Neural cell (in vitro differentiated cells): Measurements from ENCODE around the gene ROPN1. TPM values are rescaled to one million over a fixed set of nuclear protein-coding genes. Genes with fewer than 3 reads are reported as not detected.

Experiments
- H2AFZ ChIP-seq: fragments of 200-600, 300-800 bp; sonication (generic), shearing (Covaris generic); 2 replicates; pipeline ENCODE4 v1.6.0; 2014; ENCODE audit warnings: low read depth, mild to moderate bottlenecking, antibody characterized with exemption, low read length, moderate library complexity
- H3F3A ChIP-seq: fragments of 200-600 bp; shearing (Covaris generic); 2 replicates; pipeline ENCODE4 v1.6.1; 2016; ENCODE audit warnings: mild to moderate bottlenecking, moderate library complexity, mixed read lengths, antibody characterized with exemption, low read length; ENCODE audit not compliant: insufficient read depth, poor library complexity, severe bottlenecking
- H3K27ac ChIP-seq: fragments of 200-600, 300-800 bp; sonication (generic), shearing (Covaris generic); 2 replicates; pipeline ENCODE4 v1.5.1; 2014; ENCODE audit warnings: mild to moderate bottlenecking, low read length, moderate library complexity
- H3K27me3 ChIP-seq: fragments of 300-800, 200-600 bp; sonication (generic), shearing (Covaris generic); 2 replicates; pipeline ENCODE4 v1.6.0; 2014; ENCODE audit warnings: mild to moderate bottlenecking, low read depth, low read length, moderate library complexity; ENCODE audit not compliant: insufficient read depth
- H3K36me3 ChIP-seq: fragments of 300-800, 200-600 bp; sonication (generic), shearing (Covaris generic); 2 replicates; pipeline ENCODE4 v1.5.1; 2014; ENCODE audit warnings: mild to moderate bottlenecking, antibody characterized with exemption, low read length, moderate library complexity; ENCODE audit not compliant: insufficient read depth
- H3K4me2 ChIP-seq: fragments of 300-800, 200-600 bp; sonication (generic), shearing (Covaris generic); 2 replicates; pipeline ENCODE4 v1.6.0; 2014; ENCODE audit warnings: mild to moderate bottlenecking, low read length
- H3K4me3 ChIP-seq: fragments of 300-800, 200-600 bp; sonication (generic), shearing (Covaris generic); 2 replicates; pipeline ENCODE4 v1.5.1; 2014; ENCODE audit warnings: mild to moderate bottlenecking, low read length, moderate library complexity
- H3K79me2 ChIP-seq: fragments of 200-600 bp; shearing (Covaris generic); replicated peaks from 2 replicates; pipeline ENCODE4 v1.6.0; 2014; ENCODE audit warnings: mild to moderate bottlenecking, low read length, moderate library complexity; ENCODE audit not compliant: insufficient read depth
- H3K9ac ChIP-seq: fragments of 300-800, 200-600 bp; sonication (generic), shearing (Covaris generic); 2 replicates; pipeline ENCODE4 v1.6.1; 2016; ENCODE audit warnings: mild to moderate bottlenecking, low read length, mixed read lengths
- H3K9me2 ChIP-seq: fragments of 200-600 bp; shearing (Covaris generic); 2 replicates; pipeline ENCODE4 v1.6.1; 2016; ENCODE audit warnings: mild to moderate bottlenecking, low read length, mixed read lengths; ENCODE audit not compliant: insufficient read depth
- H3K9me3 ChIP-seq: fragments of 200-600, 300-800 bp; sonication (generic), shearing (Covaris generic); 2 replicates; pipeline ENCODE4 v1.6.1; 2016; ENCODE audit warnings: mild to moderate bottlenecking, mixed run types, low read length, moderate library complexity, mixed read lengths
- H4K20me1 ChIP-seq: fragments of 200-600 bp; shearing (Covaris generic); 2 replicates; pipeline ENCODE4 v1.6.1; 2016; ENCODE audit warnings: mild to moderate bottlenecking, mixed run types; ENCODE audit not compliant: insufficient read depth
- EP300 ChIP-seq: fragments of 450-650 bp; conservative IDR thresholded peaks from 2 replicates; pipeline ENCODE4 v1.6.1; 2014; ENCODE audit warnings: antibody characterized with exemption, mild to moderate bottlenecking, moderate library complexity; ENCODE audit not compliant: poor library complexity, severe bottlenecking
- EZH2 ChIP-seq: fragments of 200-600, 300-800 bp; shearing (Covaris generic), sonication (generic); IDR thresholded peaks from 2 replicates; pipeline ENCODE4 v1.6.1; 2014; ENCODE audit warnings: antibody characterized with exemption, low read length, borderline replicate concordance, mild to moderate bottlenecking; ENCODE audit not compliant: insufficient read depth, poor library complexity, severe bottlenecking
- MXI1 ChIP-seq: fragments of 450-650 bp; conservative IDR thresholded peaks from 2 replicates; pipeline ENCODE4 v1.6.1; 2014; ENCODE audit warnings: antibody characterized with exemption, mild to moderate bottlenecking; ENCODE audit not compliant: poor library complexity, severe bottlenecking
- POLR2AphosphoS5 ChIP-seq: IDR thresholded peaks from 2 replicates; pipeline ENCODE4 v1.6.1; 2012
- RAD21 ChIP-seq: fragments of 450-650 bp; conservative IDR thresholded peaks from 2 replicates; pipeline ENCODE4 v1.6.1; 2014; ENCODE audit warnings: antibody characterized with exemption, mild to moderate bottlenecking, moderate library complexity
- REST ChIP-seq: IDR thresholded peaks from 2 replicates; pipeline ENCODE4 v1.6.1; 2012; ENCODE audit warnings: borderline replicate concordance
- SMC3 ChIP-seq: fragments of 450-650 bp; conservative IDR thresholded peaks from 2 replicates; pipeline ENCODE4 v1.6.1; 2014; ENCODE audit warnings: antibody characterized with exemption, mild to moderate bottlenecking, moderate library complexity; ENCODE audit not compliant: poor library complexity
- TAF1 ChIP-seq: IDR thresholded peaks from 2 replicates; pipeline ENCODE4 v1.6.1; 2012; ENCODE audit warnings: low read depth
- polyA plus RNA-seq: library from polyadenylated mRNA; depleted of rRNA; stranded (reverse); fragments of >200 nt; gene quantifications from 2 replicates; pipeline ENCODE4 v1.2.3, GENCODE V29; 2014
- TF ChIP-seq, protein P1 (sequence below): fragments of 450-650 bp; IDR thresholded peaks from 2 replicates; pipeline ENCODE4 v1.5.1; 2014; ENCODE audit warnings: antibody characterized with exemption, mild to moderate bottlenecking, moderate library complexity; ENCODE audit not compliant: poor library complexity, severe bottlenecking

The ROPN1 gene
- polyA plus RNA-seq, 1 donor from 2014 or later = not detected

- TF ChIP-seq POLR2AphosphoS5 (no peak), REST (no peak), SMC3 (no peak), EP300 (no peak), EZH2 (no peak), RAD21 (no peak), TAF1 (no peak), MXI1 (no peak)
- TF ChIP-seq, protein P1, sequence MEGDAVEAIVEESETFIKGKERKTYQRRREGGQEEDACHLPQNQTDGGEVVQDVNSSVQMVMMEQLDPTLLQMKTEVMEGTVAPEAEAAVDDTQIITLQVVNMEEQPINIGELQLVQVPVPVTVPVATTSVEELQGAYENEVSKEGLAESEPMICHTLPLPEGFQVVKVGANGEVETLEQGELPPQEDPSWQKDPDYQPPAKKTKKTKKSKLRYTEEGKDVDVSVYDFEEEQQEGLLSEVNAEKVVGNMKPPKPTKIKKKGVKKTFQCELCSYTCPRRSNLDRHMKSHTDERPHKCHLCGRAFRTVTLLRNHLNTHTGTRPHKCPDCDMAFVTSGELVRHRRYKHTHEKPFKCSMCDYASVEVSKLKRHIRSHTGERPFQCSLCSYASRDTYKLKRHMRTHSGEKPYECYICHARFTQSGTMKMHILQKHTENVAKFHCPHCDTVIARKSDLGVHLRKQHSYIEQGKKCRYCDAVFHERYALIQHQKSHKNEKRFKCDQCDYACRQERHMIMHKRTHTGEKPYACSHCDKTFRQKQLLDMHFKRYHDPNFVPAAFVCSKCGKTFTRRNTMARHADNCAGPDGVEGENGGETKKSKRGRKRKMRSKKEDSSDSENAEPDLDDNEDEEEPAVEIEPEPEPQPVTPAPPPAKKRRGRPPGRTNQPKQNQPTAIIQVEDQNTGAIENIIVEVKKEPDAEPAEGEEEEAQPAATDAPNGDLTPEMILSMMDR = no peak
- no peaks in the 10 kb centered on the region for H3F3A ChIP-seq
- H3K27ac ChIP-seq = no peak overlapping the region
- H3K4me2 ChIP-seq = no peak overlapping the region
- no peak overlapping the region for H3K9ac ChIP-seq
- H3K27me3 ChIP-seq = no peaks in the 10 kb centered on the region
- H2AFZ ChIP-seq = no peak overlapping the region
- peaks cover 4% of the 10 kb centered on the region for H3K79me2 ChIP-seq
- H3K4me3 ChIP-seq = no peak overlapping the region
- no peaks in the 10 kb centered on the region for H3K9me3 ChIP-seq
- H4K20me1 ChIP-seq = no peaks in the 10 kb centered on the region
- no peaks in the 10 kb centered on the region for H3K9me2 ChIP-seq
- H3K36me3 ChIP-seq = peaks cover 10% of the 10 kb centered on the region
These were observed 38.2 kb downstream of the ROPN1 start for GRCh38 chr3:123953735-123954134.

DNA sequence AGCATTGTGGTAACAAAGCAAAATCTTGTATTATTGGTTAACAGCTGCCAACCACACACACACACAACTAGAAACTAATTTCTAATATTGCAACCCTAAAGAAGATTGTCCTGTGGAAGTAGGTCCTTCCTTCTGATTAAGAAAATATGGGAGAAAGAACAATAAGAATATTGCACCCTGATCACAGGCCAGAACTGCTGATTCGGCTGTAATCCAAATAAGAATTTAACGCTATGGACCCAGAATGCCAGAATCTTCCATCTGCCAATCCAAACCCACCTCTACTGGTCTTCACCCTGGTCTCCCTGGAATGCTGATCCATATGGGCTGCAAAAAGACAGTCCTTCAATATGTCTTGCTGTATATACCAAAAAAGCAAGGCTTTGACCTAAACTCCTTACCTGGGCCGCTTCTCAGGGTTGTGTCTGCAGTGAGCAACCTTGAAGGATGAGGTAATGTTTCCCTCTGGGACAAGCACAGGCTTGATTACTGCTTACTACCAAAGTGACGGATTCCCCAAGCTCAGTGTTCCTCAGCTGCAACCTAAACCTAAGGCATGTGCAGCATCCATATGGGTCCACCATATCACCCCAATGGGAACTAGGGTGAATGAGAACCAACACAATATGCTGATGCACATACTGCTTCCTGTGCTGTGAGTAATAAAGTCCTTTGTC lies 38.9 kb downstream of the ROPN1 start:
- Histone ChIP-seq H2AFZ (no peak overlapping the region), H4K20me1 (no peaks in the 10 kb centered on the region), H3K36me3 (peaks cover 10% of the 10 kb centered on the region), H3K27ac (no peak overlapping the region), H3K79me2 (no peaks in the 10 kb centered on the region), H3K9ac (no peak overlapping the region), H3K4me2 (no peak overlapping the region), H3K9me3 (no peaks in the 10 kb centered on the region), H3K9me2 (no peaks in the 10 kb centered on the region), H3F3A (no peaks in the 10 kb centered on the region), H3K4me3 (no peak overlapping the region), H3K27me3 (no peaks in the 10 kb centered on the region)
- TF ChIP-seq TAF1 = no peak
- no peak for TF ChIP-seq EP300
- TF ChIP-seq REST = no peak
- no peak for TF ChIP-seq RAD21
- TF ChIP-seq, protein P1 = no peak
- no peak for TF ChIP-seq POLR2AphosphoS5
- TF ChIP-seq EZH2 = no peak
- TF ChIP-seq MXI1 = no peak
- no peak for TF ChIP-seq SMC3
